Measurements from ENCODE around the gene MED25. TPM values are rescaled to one million over a fixed set of nuclear protein-coding genes. Genes with fewer than 3 reads are reported as not detected.

The MED25 gene
- total RNA-seq = 26.1 and 29.3 TPM in 2 replicates

GRCh38 chr19:49817964-49818648 is at the start of gene MED25:
Gene MED25 (plus strand): TSS chr19:49818289. CDS start chr19:49818342, 53 bp downstream.

GRCh38 chr19:49812997-49813861 is 4.9 kb upstream of the MED25 start, which contains the start of gene FUZ:
Gene FUZ (minus strand): TSS chr19:49813292. CDS start chr19:49813106, 186 bp downstream.

GRCh38 chr19:49850487-49851342 is 32.6 kb downstream of the MED25 start, which contains the start of gene PTOV1:
Gene PTOV1 (plus strand): TSS chr19:49851159.

GRCh38 chr19:49866933-49867782 is 49.1 kb downstream of the MED25 start, which contains the start of gene PNKP:
Gene PNKP (minus strand): TSS chr19:49867576. CDS start chr19:49867204, 372 bp downstream.

GRCh38 chr19:49877020-49877878 is 59.2 kb downstream of the MED25 start, which contains the start of the genes AKT1S1 and TBC1D17:
Gene AKT1S1 (minus strand): TSS chr19:49877355. CDS start chr19:49873295, 4,060 bp downstream.
Gene TBC1D17 (plus strand): TSS chr19:49877702. CDS start chr19:49877724, 22 bp downstream.

Small RNAs within 50 kb of the gene (small RNA-seq; reads per million reads assigned to genes)
- not detected for gene MIR4749
- 0.35 reads per million for gene MIR6799

Other genes with a start within 250 kb of the MED25 start
- 69.1 and 78.6 TPM in 2 replicates for gene NOSIP, start 237.7 kb upstream of the MED25 start, total RNA-seq
- 1.9 and 3.1 TPM in 2 replicates for gene PRRG2, start 237.0 kb upstream of the MED25 start, total RNA-seq
- 5.7 and 6.7 TPM in 2 replicates for gene PRR12, start 227.1 kb upstream of the MED25 start, total RNA-seq
- gene RRAS, start 178.1 kb upstream of the MED25 start, total RNA-seq = 32.8 and 34.7 TPM in 2 replicates
- gene SCAF1, start 176.1 kb upstream of the MED25 start, total RNA-seq = 24.9 and 26.7 TPM in 2 replicates
- gene IRF3, start 152.4 kb upstream of the MED25 start, total RNA-seq = 41.1 and 41.2 TPM in 2 replicates
- 11.2 and 14.4 TPM in 2 replicates for gene BCL2L12, start 152.4 kb upstream of the MED25 start, total RNA-seq
- 221 and 270 TPM in 2 replicates for gene PRMT1, start 141.0 kb upstream of the MED25 start, total RNA-seq
- gene ADM5, start 128.7 kb upstream of the MED25 start, total RNA-seq = 0.72 and 0.80 TPM in 2 replicates
- gene CPT1C, start 127.2 kb upstream of the MED25 start, total RNA-seq = 7.5 and 13.3 TPM in 2 replicates
- gene TSKS, start 55.0 kb upstream of the MED25 start, total RNA-seq = not detected in 2 replicates
- 81.3 and 98.0 TPM in 2 replicates for gene AP2A1, start 51.3 kb upstream of the MED25 start, total RNA-seq
- gene FUZ, start 5.0 kb upstream of the MED25 start, total RNA-seq = 11.4 and 12.2 TPM in 2 replicates
- gene PTOV1, start 32.9 kb downstream of the MED25 start, total RNA-seq = 48.3 and 58.9 TPM in 2 replicates
- 46.3 and 47.3 TPM in 2 replicates for gene PNKP, start 49.3 kb downstream of the MED25 start, total RNA-seq
- gene AKT1S1, start 59.1 kb downstream of the MED25 start, total RNA-seq = 11.6 and 14.4 TPM in 2 replicates
- gene TBC1D17, start 59.4 kb downstream of the MED25 start, total RNA-seq = 10.3 and 12.1 TPM in 2 replicates
- 1.1 and 2.1 TPM in 2 replicates for gene IL4I1, start 78.6 kb downstream of the MED25 start, total RNA-seq
- 10.7 and 10.9 TPM in 2 replicates for gene ATF5, start 110.9 kb downstream of the MED25 start, total RNA-seq
- 42.6 and 56.9 TPM in 2 replicates for gene NUP62, start 111.2 kb downstream of the MED25 start, total RNA-seq
- 0.13 TPM in 1 of 2 replicates, not detected in the other for gene SIGLEC11, start 142.9 kb downstream of the MED25 start, total RNA-seq
- gene VRK3, start 207.1 kb downstream of the MED25 start, total RNA-seq = 29.5 and 33.4 TPM in 2 replicates
- gene ZNF473, start 207.7 kb downstream of the MED25 start, total RNA-seq = 7.4 and 9.2 TPM in 2 replicates